Amniotic stem cell (primary cell): ENCODE measurements around the gene NPHS1.
"Not testable (repeated sequence)": the region's sequence is repeated elsewhere in the genome, so short reads cannot be mapped to it uniquely, and the experiment has no call there.

Experiments
- DNase-seq: peaks from one replicate; lab custom pipeline; 2025; lab: John Stamatoyannopoulos, UW

Gene NPHS1

GRCh38 chr19:35879068-35879467 is 26.8 kb upstream of the NPHS1 start:
- no peak for DNase-seq

- no peak for DNase-seq
These were observed 22.2 kb upstream of the NPHS1 start for GRCh38 chr19:35874392-35874930.

DNA sequence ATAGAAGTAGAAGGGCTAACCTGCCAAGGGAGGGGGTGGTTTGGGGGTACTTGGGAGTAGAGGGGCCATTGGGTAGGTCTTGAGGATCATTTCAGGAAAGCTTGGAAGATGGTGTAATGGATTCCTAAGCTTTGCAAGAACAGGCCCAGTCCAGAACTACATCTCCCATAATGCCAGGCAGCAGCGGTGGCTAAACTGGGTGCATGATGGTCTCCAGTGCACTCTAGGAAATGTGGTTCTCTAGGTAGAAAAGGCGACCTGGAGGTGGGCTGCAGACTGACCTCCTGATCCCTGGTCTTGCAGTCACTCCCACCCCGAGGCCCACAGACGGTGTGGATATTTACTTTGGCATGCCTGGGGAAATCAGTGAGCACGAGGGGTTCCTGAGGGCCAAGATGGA is 19.9 kb upstream of the NPHS1 start:
- DNase-seq: no peak

DNA sequence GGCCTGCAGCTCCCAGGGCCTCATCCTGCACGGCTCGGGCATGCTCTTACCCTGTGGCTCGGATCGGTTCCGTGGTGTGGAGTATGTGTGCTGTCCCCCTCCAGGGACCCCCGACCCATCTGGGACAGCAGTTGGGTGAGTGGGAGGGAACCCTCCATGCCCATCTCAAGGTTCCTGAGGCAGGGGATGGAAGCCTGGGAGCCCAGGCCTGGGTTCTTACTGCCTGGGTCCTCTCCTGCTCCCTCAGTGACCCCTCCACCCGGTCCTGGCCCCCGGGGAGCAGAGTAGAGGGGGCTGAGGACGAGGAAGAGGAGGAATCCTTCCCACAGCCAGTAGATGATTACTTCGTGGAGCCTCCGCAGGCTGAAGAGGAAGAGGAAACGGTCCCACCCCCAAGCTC is 19.3 kb upstream of the NPHS1 start:
- DNase-seq: no peak

GRCh38 chr19:35870798-35871197 is 18.5 kb upstream of the NPHS1 start:
- DNase-seq: no peak

- DNase-seq: not testable (repeated sequence)
These were observed 17.9 kb upstream of the NPHS1 start for GRCh38 chr19:35870124-35870736.

GRCh38 chr19:35869327-35870123 is 17.2 kb upstream of the NPHS1 start:
- DNase-seq: no peak

DNA sequence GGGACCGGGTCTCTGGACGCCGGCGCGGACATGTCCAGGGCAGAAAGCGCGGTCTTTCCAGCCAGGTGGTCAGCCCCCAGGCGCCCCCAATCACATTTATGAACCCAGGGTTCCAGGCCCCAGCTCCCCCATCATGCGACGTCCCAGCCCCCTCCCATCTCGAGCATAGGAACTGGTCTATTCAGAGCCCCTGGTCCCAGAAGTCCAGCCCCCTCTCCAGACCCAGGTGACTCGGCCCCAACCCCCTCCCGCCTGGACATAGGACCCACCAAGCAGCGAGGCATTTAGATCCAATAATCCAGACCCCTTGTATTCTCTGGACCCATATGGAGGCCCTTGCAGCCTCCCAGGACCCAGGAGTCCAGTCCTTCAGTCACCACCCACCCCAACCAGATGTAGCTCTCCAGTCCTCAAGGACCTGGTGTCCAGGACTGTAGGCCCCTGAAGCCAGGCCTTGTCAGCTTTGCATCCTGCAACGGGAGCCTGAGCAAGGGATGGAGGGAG is 16.6 kb upstream of the NPHS1 start:
- no peak for DNase-seq

- DNase-seq: no peak
These were observed 16.0 kb upstream of the NPHS1 start, which contains the start of gene APLP1 for GRCh38 chr19:35868172-35868822. TSS of gene APLP1 (plus strand) at chr19:35868574. CDS start at chr19:35868637, 63 bp downstream.

- no peak for DNase-seq
These were observed 10.7 kb upstream of the NPHS1 start for GRCh38 chr19:35863018-35863417.

DNA sequence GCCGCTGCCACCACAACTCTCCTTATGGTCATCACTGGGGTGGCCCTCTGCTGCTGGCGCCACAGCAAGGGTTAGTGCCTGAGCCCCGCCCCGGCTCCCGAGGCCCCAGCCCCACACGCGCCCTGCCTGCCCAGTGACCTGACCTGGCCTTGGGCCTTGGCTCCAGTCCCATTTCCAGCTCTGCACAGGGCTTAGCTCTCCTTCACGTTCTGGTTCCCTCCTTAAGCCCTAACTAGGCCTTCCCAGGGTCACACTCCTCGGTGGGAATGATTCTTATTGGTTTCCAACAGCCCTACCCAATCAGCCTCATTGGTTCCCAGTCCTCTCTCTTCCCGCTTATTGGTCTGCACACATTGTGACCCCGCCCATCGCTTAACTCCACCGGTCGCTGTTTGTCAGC is 10.2 kb upstream of the NPHS1 start:
- DNase-seq: no peak

DNA sequence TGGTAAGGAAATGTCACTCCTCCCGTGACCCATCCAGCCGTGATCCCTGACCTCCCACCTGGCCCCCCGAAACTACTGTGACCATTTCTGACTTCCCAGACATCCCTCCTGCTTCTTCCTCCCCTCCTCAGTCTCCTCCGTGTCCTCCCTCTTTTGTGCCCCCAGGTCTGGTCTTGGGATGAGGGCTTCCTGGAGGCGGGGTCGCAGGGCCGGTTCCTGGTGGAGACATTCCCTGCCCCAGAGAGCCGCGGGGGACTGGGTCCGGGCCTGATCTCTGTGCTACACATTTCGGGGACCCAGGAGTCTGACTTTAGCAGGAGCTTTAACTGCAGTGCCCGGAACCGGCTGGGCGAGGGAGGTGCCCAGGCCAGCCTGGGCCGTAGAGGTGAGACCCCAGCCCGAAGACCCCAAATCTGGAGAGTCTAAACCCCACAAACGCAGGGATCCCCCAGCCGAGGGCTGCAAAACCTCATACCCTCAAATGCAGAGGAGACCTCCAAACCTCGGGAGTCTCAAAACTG is 9.4 kb upstream of the NPHS1 start:
- DNase-seq: no peak

- DNase-seq: no peak
These were observed 8.7 kb upstream of the NPHS1 start for GRCh38 chr19:35860818-35861639.

DNA sequence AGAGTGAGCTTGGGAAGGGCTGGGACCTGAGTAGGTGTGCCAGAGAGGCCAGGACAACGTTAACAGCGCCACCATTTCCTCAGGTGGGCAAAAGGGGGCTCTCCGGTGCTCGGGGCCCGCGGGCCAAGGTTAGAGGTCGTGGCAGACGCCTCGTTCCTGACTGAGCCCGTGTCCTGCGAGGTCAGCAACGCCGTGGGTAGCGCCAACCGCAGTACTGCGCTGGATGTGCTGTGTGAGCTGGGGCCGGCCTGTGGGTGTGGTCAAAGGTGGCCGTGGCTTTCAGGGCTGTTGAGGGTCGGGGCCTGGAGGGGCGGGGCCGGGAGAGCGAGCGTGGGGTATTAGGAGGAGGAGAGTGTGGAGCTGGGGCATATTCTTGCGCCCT is 8.1 kb upstream of the NPHS1 start:
- DNase-seq: no peak

- no peak for DNase-seq
These were observed 7.1 kb upstream of the NPHS1 start for GRCh38 chr19:35859414-35859813.

GRCh38 chr19:35858311-35858710 is 6.0 kb upstream of the NPHS1 start:
- no peak for DNase-seq

GRCh38 chr19:35856546-35857149 is 4.3 kb upstream of the NPHS1 start, which contains the start of gene KIRREL2:
TSS of gene KIRREL2 (plus strand) at chr19:35856911. CDS start at chr19:35857120, 209 bp downstream.
- no peak for DNase-seq

DNA sequence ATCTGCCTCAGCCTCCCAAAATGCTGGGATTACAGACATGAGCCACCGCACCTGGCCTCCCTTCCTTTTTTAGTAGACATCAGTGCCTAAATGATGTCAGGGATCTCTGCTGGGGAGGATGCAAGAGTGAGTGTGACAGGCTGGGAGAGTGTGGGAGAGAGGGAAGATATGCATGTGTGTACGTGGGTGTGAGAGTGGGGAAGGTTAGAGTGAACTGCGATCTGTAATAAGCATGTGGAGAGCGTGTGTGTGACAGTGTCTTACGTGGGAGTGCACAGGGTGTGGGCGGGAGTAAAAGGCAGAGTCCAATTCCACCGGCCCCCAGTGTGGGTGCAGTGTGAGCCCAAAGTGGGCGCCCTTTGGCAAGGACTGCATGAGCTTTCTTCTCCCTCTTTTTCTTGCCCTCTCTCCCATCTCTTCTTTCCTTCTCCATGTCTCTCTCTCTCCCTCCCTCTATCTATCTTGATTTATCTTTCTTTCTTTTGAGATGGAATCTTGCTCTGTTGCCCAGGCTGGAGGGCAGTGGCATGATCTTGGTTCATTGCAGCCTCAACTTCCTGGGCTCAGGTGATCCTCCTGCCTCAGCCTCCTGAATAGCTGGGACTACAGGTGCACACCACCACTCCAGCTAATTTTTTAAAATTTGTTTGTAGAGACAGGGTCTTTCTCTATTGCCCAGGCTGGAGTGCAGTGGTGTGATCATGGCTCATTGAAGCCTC is 893 bp upstream of the NPHS1 start:
- no peak for DNase-seq

DNA sequence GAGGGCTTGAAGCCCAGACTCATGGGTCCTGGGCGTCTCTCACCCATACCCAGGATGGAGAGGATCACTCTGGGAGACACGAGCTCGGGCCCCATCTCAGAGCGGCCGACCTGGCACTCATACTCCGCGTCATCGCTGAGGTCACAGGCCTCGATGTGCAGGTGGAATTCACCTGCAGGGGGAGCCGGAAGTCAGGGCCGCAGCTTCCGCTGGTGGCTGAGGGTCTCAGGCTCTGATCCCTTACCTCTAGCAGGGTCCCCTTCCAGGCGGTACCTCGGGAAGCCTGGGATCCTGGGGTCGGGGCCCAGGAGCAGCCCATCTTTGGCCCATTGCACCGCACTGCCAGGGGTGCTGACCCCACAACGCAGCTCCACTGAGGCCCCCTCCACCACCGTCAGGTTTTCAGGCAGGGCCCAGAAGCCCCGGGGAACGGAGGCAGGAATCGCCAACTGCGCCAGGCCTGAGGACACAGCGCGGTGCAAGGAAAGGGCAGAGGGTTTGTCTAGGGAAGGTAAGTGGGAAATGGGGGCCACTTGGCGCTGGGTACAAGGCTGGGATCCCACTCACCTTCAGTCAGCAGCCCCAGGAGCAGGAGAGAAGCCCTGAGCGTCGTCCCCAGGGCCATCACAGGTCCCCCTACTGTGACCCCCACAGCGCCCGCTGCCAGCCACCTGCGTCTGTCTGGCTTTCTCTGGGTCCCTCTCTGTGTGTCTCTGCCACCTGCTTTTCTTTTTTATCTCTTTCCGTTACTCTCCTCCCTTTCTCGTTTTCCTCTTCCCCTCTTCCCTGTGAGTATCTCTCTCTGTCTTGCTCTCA is 883 bp downstream of the NPHS1 start:
- no peak for DNase-seq
